Activated CD4-positive, alpha-beta T cell treated with anti-CD3 and anti-CD28 coated beads, Interleukin-2, amount 50 U/mL, for 48 hours (primary cell): ENCODE measurements around the gene WDR11.

ENCODE experiments used
- DNase-seq, 2 experiments: peaks; one replicate each; pipeline ENCODE4 v3.0.0-alpha.2; 2020

Gene WDR11

GRCh38 chr10:120945182-120945581, 94.0 kb downstream of the WDR11 start:
- DNase-seq, result no peak

GRCh38 chr10:120945801-120946302, 94.7 kb downstream of the WDR11 start:
- no peak for DNase-seq

GRCh38 chr10:120946497-120946896, 95.3 kb downstream of the WDR11 start:
- no peak for DNase-seq

GRCh38 chr10:120948889-120949608, 97.9 kb downstream of the WDR11 start:
- peak; percentile 66 to 72 for DNase-seq

- DNase-seq, result peak in 1 of 2 experiments; percentile 3
Measured at GRCh38 chr10:120949609-120950031, 98.5 kb downstream of the WDR11 start.

GRCh38 chr10:120950051-120950561, 98.9 kb downstream of the WDR11 start:
- DNase-seq, result peak in 1 of 2 experiments; percentile 18

GRCh38 chr10:120951288-120951687, 100.1 kb downstream of the WDR11 start:
- DNase-seq, result no peak

GRCh38 chr10:120953897-120954296, 102.7 kb downstream of the WDR11 start:
- no peak for DNase-seq
